Measurements from ENCODE around the gene WAPL. TPM values are rescaled to one million over a fixed set of nuclear protein-coding genes. Genes with fewer than 3 reads are reported as not detected.

WAPL gene
- total and polyA plus RNA-seq, 2 of the 4 experiments (the other 2 are of a cell fraction): 11.5 to 31.7 TPM

DNA sequence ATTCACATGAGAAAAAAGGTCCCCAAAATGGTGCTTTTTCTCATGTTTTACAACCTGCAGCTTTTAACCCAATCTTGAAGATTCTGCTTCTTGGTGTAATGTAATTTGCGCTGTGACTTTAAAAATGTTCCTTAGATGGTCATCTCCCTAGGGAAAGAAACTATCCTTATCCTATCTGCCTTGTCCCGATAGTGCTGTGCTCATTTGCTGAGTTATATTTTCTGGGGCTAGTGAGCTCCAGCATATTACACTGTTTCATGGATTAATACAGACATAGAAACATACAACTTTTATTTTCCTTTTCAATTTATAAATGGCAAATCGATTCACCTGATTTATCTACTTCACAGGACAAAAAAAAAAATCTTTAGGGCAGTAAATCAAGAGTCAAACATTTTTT is 2.8 kb downstream of the WAPL start:
- Histone ChIP-seq H3K4me2 (ENCODE audit: low read depth, low read length) (no peak overlapping the region; the same call in 1 of the 2 replicates), H3K56ac (ENCODE audit: extremely low read depth, insufficient read depth, low read length) (no peak overlapping the region), H4K8ac (ENCODE audit: low read depth in 2 of 2, low read length in 2 of 2) (no peak overlapping the region), H2BK5ac (ENCODE audit: low read depth, low read length, poor library complexity, severe bottlenecking) (no peak overlapping the region), H3K27me3 (ENCODE audit: control insufficient read depth, insufficient read depth, low read length) (no peaks in the 10 kb centered on the region), H2BK20ac (ENCODE audit: low read depth, low read length) (no peak overlapping the region), H3K9me3 (ENCODE audit: control insufficient read depth, insufficient read depth, low read length) (no peaks in the 10 kb centered on the region), H2AK9ac (replicated peaks; ENCODE audit: low read depth, low read length, poor library complexity) (no peak overlapping the region), H3K23ac (ENCODE audit: low read depth, low read length) (no peak overlapping the region), H2AK5ac (ENCODE audit: low read depth, low read length) (no peak overlapping the region), H3K27ac (ENCODE audit: insufficient read depth, low read length) (no peak overlapping the region), H3K9ac (ENCODE audit: low read depth, low read length) (no peak overlapping the region), H3K79me1 (ENCODE audit: low read depth in 1 of 2, low read length in 2 of 2) (peaks cover 23 to 39% of the 10 kb centered on the region in 2 experiments), H3K18ac (ENCODE audit: low read depth, low read length) (no peak overlapping the region), H2BK15ac (ENCODE audit: low read depth, low read length) (no peak overlapping the region), H4K20me1 (ENCODE audit: insufficient read depth, low read length) (peaks cover 41% of the 10 kb centered on the region), H3K9me1 (ENCODE audit: insufficient read depth, low read length) (peaks cover 3% of the 10 kb centered on the region; the same call in 1 of the 2 replicates), H2BK120ac (ENCODE audit: low read depth, low read length) (no peak overlapping the region), H3K4ac (ENCODE audit: low read depth, low read length) (no peak overlapping the region), H3K14ac (replicated peaks; ENCODE audit: low read depth, low read length) (no peak overlapping the region), H3K4me1 (ENCODE audit: control insufficient read depth, insufficient read depth, low read length) (no peaks in the 10 kb centered on the region; the same call in 1 of the 2 replicates), H4K91ac (ENCODE audit: insufficient read depth, low read depth, low read length) (no peak overlapping the region), H2AFZ (replicated peaks; ENCODE audit: low read length, poor library complexity) (no peak overlapping the region), H3K4me3 (ENCODE audit: insufficient read depth, low read depth, low read length) (no peak overlapping the region), H3K36me3 (ENCODE audit: control insufficient read depth, insufficient read depth, low read length) (peaks cover 17% of the 10 kb centered on the region), H4K5ac (ENCODE audit: low read depth, low read length) (no peak overlapping the region)
- in situ Hi-C loops (cut with MboI; ENCODE audit: low sequenced_read_pairs) (loop anchor here (25.0 kb wide), 1 partner anchor 369 kb away; no protein-coding TSS in a partner anchor), intact Hi-C loops (cut with micrococcal nuclease) (no loop called here), dilution Hi-C loops (cut with HindIII; ENCODE audit: low sequenced_read_pairs, unreplicated experiment) (no loop called here)
- TF ChIP-seq MAFK (IDR thresholded peaks at IDR 0.05; ENCODE audit: low read depth, low read length) (no peak), NFE2L2 (IDR thresholded peaks at IDR 0.05; ENCODE audit: low read depth, low read length) (no peak), RAD21 (IDR thresholded peaks at IDR 0.05; ENCODE audit: low read length) (no peak), USF2 (IDR thresholded peaks at IDR 0.05; ENCODE audit: low read depth, low read length) (no peak), SMC3 (IDR thresholded peaks at IDR 0.05; ENCODE audit: low read depth, low read length) (no peak), MAZ (IDR thresholded peaks at IDR 0.05; ENCODE audit: borderline replicate concordance, low read depth, low read length) (no peak), RFX5 (IDR thresholded peaks at IDR 0.05; ENCODE audit: low read depth, low read length) (no peak), CTCF (conservative IDR thresholded peaks at IDR 0.05; ENCODE audit: low read depth, low read length) (no peak), MXI1 (IDR thresholded peaks at IDR 0.05; ENCODE audit: borderline replicate concordance, low read depth, low read length) (no peak), BHLHE40 (IDR thresholded peaks at IDR 0.05; ENCODE audit: low read depth, low read length) (no peak), POLR2A (IDR thresholded peaks at IDR 0.05; ENCODE audit: low read depth, low read length) (no peak), RCOR1 (IDR thresholded peaks at IDR 0.05; ENCODE audit: insufficient replicate concordance, low read length) (no peak), CEBPB (IDR thresholded peaks at IDR 0.05; ENCODE audit: low read depth, low read length) (no peak), CHD1 (IDR thresholded peaks at IDR 0.05; ENCODE audit: low read depth, low read length) (no peak), FOS (IDR thresholded peaks at IDR 0.05; ENCODE audit: low read depth, low read length) (no peak)
- TF ChIP-seq, protein P1, sequence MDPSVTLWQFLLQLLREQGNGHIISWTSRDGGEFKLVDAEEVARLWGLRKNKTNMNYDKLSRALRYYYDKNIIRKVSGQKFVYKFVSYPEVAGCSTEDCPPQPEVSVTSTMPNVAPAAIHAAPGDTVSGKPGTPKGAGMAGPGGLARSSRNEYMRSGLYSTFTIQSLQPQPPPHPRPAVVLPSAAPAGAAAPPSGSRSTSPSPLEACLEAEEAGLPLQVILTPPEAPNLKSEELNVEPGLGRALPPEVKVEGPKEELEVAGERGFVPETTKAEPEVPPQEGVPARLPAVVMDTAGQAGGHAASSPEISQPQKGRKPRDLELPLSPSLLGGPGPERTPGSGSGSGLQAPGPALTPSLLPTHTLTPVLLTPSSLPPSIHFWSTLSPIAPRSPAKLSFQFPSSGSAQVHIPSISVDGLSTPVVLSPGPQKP (IDR thresholded peaks at IDR 0.05; ENCODE audit: borderline replicate concordance, low read depth, low read length): no peak
- POLR2A ChIA-PET (ENCODE audit: unreplicated experiment): interaction anchor here (0.6 kb wide), 1 partner anchor 130 kb away, joined by 4 read pairs; no protein-coding TSS in a partner anchor
- BruUV-seq (replicated peaks): no TSS peak
- CTCF ChIA-PET: no interaction called here
- ATAC-seq (ENCODE audit: low read depth): no peak
- WGBS, 2 experiments (ENCODE audit: extremely low coverage in 2 of 2, insufficient read length in 1 of 2): no CpG with 5 or more reads among the region's 3 CpGs
- DNase-seq: no peak

Measured in IMR-90 (cell line).